A549 (cell line): ENCODE data around the gene HELT. TPM values are rescaled to one million over a fixed set of nuclear protein-coding genes. Genes with fewer than 3 reads are reported as not detected.
"Not testable (repeated sequence)": the region's sequence is repeated elsewhere in the genome, so short reads cannot be mapped to it uniquely, and the experiment has no call there.

ENCODE experiments used
- ATAC-seq, 2 experiments: fragments of 200-7000 bp in 1 of 2; fragments of >200 bp in 1 of 2; cut with Nextera tagmentation in 1 of 2; cut with Tn5 transposase in 1 of 2; 3 replicates each; pipeline versions ENCODE4 v1.8.0 to v1.9.1; 2018 to 2020; ENCODE audit warnings: mild to moderate bottlenecking in 1 of 2, moderate library complexity in 1 of 2
- CTCF ChIA-PET: fragments of 300-600 bp; sonication (Branson Sonifier 250); formaldehyde crosslinking; extraction: SDS; loops from one replicate; lab custom pipeline; 2021; ENCODE audit warnings: antibody characterized with exemption, inconsistent platforms; lab: Yijun Ruan, JAX
- POLR2A ChIA-PET: fragments of 350-600 bp; formaldehyde crosslinking; extraction: SDS; loops from one replicate; lab custom pipeline; 2021; ENCODE audit warnings: antibody characterized with exemption, inconsistent platforms; lab: Yijun Ruan, JAX
- DNase-seq, 2 experiments: peaks; one replicate each; pipeline versions ENCODE4 v3.0.0 to v3.0.0-alpha.2; 2011 to 2016; ENCODE audit warnings: low read depth in 1 of 2, low spot score in 1 of 2
- FAIRE-seq: peaks from 2 replicates; lab custom pipeline; 2011; peaks lifted over from hg19 to GRCh38; lab: Jason Lieb, UNC
- H3K27ac ChIP-seq, 2 experiments: fragments of >200 bp; sonication (Bioruptor Twin); formaldehyde crosslinking; 3 replicates each; pipeline ENCODE4 v1.5.1; 2016 to 2017
- H3K4me1 ChIP-seq: fragments of >200 bp; sonication (Bioruptor Twin); formaldehyde crosslinking; 3 replicates; pipeline ENCODE4 v1.6.1; 2016
- H3K4me2 ChIP-seq: fragments of >200 bp; sonication (Bioruptor Twin); formaldehyde crosslinking; 3 replicates; pipeline ENCODE4 v1.6.1; 2016
- H3K4me3 ChIP-seq: fragments of >200 bp; sonication (Bioruptor Twin); formaldehyde crosslinking; 3 replicates; pipeline ENCODE4 v1.5.1; 2016
- H3K9me3 ChIP-seq: fragments of >200 bp; sonication (Bioruptor Twin); formaldehyde crosslinking; 3 replicates; pipeline ENCODE4 v1.6.1; 2016
- CHD4 ChIP-seq: fragments of 200-600 bp; sonication (generic); IDR thresholded peaks from 2 replicates; pipeline ENCODE4 v1.6.1; 2016; ENCODE audit warnings: antibody characterized with exemption, mild to moderate bottlenecking, borderline replicate concordance
- EHF ChIP-seq: fragments of 250-450 bp; sonication (Bioruptor Pico); IDR thresholded peaks from 2 replicates; pipeline ENCODE4 v1.5.0; 2020; ENCODE audit warnings: mild to moderate bottlenecking
- EP300 ChIP-seq, 2 experiments: fragments of >200 bp; sonication (Bioruptor Twin); formaldehyde crosslinking; IDR thresholded peaks; 2 replicates in 1 of 2; 3 replicates in 1 of 2; pipeline ENCODE4 v1.6.1; 2016 to 2017
- ESRRA ChIP-seq: fragments of 150-350 bp; IDR thresholded peaks from 2 replicates; pipeline ENCODE4 v1.6.1; 2014; ENCODE audit warnings: mild to moderate bottlenecking, low read length, borderline replicate concordance
- FOSL2 ChIP-seq, 2 experiments: fragments of 450-650 bp in 1 of 2; fragments of >200 bp in 1 of 2; sonication (Bioruptor Twin) in 1 of 2; formaldehyde crosslinking; IDR thresholded peaks; 2 replicates each; pipeline versions ENCODE4 v1.5.0 to v1.6.1; 2016 to 2020; ENCODE audit warnings: mild to moderate bottlenecking in 1 of 2, moderate library complexity in 1 of 2
- HOXB5 ChIP-seq: fragments of 250-450 bp; sonication (Bioruptor Pico); IDR thresholded peaks from 2 replicates; pipeline ENCODE4 v1.5.0; 2020; ENCODE audit warnings: mild to moderate bottlenecking, moderate library complexity
- JUN ChIP-seq, 2 experiments: fragments of >200 bp; sonication (Bioruptor Twin); formaldehyde crosslinking; IDR thresholded peaks; 2 replicates in 1 of 2; 3 replicates in 1 of 2; pipeline ENCODE4 v1.6.1; 2016 to 2017
- MAZ ChIP-seq: fragments of 150-350 bp; IDR thresholded peaks from 2 replicates; pipeline ENCODE4 v1.6.1; 2014; ENCODE audit warnings: antibody characterized with exemption, low read depth, low read length, borderline replicate concordance
- MYC ChIP-seq: IDR thresholded peaks from 2 replicates; pipeline ENCODE4 v1.6.1; 2012; ENCODE audit warnings: mild to moderate bottlenecking, inconsistent platforms, low read length, improper control_type of control experiment, borderline replicate concordance
- NPAS2 ChIP-seq: fragments of 250-450 bp; sonication (Bioruptor Pico); IDR thresholded peaks from 2 replicates; pipeline ENCODE4 v1.8.0; 2022; ENCODE audit warnings: mild to moderate bottlenecking, moderate library complexity, borderline replicate concordance
- NR3C1 ChIP-seq: fragments of >200 bp; sonication (Bioruptor Twin); formaldehyde crosslinking; IDR thresholded peaks from 3 replicates; pipeline ENCODE4 v1.6.1; 2017
- POLR2A ChIP-seq: IDR thresholded peaks from 2 replicates; pipeline ENCODE4 v1.6.1; 2012; ENCODE audit warnings: mild to moderate bottlenecking, low read length
- RCOR1 ChIP-seq: fragments of 150-350 bp; IDR thresholded peaks from 2 replicates; pipeline ENCODE4 v1.6.1; 2014; ENCODE audit warnings: antibody characterized with exemption, low read length, low read depth
- SMC3 ChIP-seq: fragments of >200 bp; sonication (Bioruptor Twin); formaldehyde crosslinking; IDR thresholded peaks from 3 replicates; pipeline ENCODE4 v1.6.1; 2018; ENCODE audit warnings: inconsistent platforms
- TFCP2L1 ChIP-seq: fragments of 250-450 bp; sonication (Bioruptor Pico); IDR thresholded peaks from 2 replicates; pipeline ENCODE4 v1.5.0; 2021; ENCODE audit warnings: mild to moderate bottlenecking
- TP53 ChIP-seq: fragments of 250-450 bp; sonication (Bioruptor Pico); IDR thresholded peaks from 2 replicates; pipeline ENCODE4 v1.5.0; 2021; ENCODE audit warnings: mild to moderate bottlenecking, moderate library complexity
- ZFP36 ChIP-seq: fragments of 450-650 bp; IDR thresholded peaks from 2 replicates; pipeline ENCODE4 v1.6.1; 2014; ENCODE audit warnings: borderline replicate concordance; ENCODE audit not compliant: partially characterized antibody
- ZNF302 ChIP-seq: fragments of 250-450 bp; sonication (Bioruptor Pico); IDR thresholded peaks from 2 replicates; pipeline ENCODE4 v1.9.0; 2021; ENCODE audit warnings: inconsistent platforms, mild to moderate bottlenecking, moderate library complexity
- WGBS: methylation state at CpG from one replicate; pipeline ENCODE4 v1.1.6; 2017; ENCODE audit errors: missing lambda C conversion rate; 5-methylcytosine and 5-hydroxymethylcytosine counted together
- polyA plus RNA-seq, 4 experiments: library from polyadenylated mRNA; depleted of rRNA in 3 of 4; stranded (reverse); fragments of >200 nt; fragmentation: RNase III in 1 of 4; extraction: RNeasy Plus Mini Kit Qiagen cat#74134 plus additional on column Dnase treatment in 1 of 4; gene quantifications; 2 replicates in 3 of 4; 3 replicates in 1 of 4; pipeline ENCODE4 v1.2.3, GENCODE V29; 2011 to 2017
- TF ChIP-seq, protein P1 (sequence below): fragments of >200 bp; sonication (Bioruptor Twin); formaldehyde crosslinking; IDR thresholded peaks from 3 replicates; pipeline ENCODE4 v1.6.1; 2016
- TF ChIP-seq, protein P2 (sequence below): fragments of 450-650 bp; IDR thresholded peaks from 2 replicates; pipeline ENCODE4 v1.6.1; 2014; ENCODE audit warnings: antibody characterized with exemption
- TF ChIP-seq, protein P3 (sequence below): fragments of 200-600 bp; sonication (generic); IDR thresholded peaks from 2 replicates; pipeline ENCODE4 v1.6.1; 2016; ENCODE audit warnings: antibody characterized with exemption, mild to moderate bottlenecking, moderate library complexity

Gene HELT
- polyA plus RNA-seq, 2 of the 4 experiments (the other 2 are of a cell fraction): not detected

DNA sequence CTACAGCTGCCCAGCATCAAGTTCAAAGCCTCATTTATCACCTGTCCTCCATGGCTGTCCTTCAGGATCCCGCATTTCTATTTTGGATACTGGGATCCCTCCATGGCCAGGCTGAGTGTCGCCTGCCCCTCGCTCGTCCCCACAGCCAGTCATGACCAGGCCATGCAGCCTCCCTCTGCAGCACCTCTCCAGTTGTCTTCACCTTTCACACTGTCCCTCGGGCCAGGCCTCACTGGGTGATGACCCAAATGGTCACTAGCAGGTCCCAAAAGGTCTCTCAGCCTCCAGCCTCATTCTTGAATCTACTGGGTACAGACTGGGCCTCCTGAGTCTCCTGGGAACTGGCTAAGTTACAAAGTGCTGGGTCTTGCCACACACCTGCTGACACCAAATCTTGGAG lies 48.7 kb upstream of the HELT start (continued):
- no peak for TF ChIP-seq CHD4
- no peak for TF ChIP-seq EP300 (IDR thresholded peaks at IDR 0.05)
- TF ChIP-seq ESRRA: no peak
- TF ChIP-seq RCOR1: no peak
- TF ChIP-seq SMC3: no peak
- TF ChIP-seq TP53 (CRISPR knock-in tag): no peak
- TF ChIP-seq, protein P1, sequence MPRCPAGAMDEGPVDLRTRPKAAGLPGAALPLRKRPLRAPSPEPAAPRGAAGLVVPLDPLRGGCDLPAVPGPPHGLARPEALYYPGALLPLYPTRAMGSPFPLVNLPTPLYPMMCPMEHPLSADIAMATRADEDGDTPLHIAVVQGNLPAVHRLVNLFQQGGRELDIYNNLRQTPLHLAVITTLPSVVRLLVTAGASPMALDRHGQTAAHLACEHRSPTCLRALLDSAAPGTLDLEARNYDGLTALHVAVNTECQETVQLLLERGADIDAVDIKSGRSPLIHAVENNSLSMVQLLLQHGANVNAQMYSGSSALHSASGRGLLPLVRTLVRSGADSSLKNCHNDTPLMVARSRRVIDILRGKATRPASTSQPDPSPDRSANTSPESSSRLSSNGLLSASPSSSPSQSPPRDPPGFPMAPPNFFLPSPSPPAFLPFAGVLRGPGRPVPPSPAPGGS: no peak
- no peak for TF ChIP-seq FOSL2 (IDR thresholded peaks at IDR 0.05)
- TF ChIP-seq FOSL2 (CRISPR knock-in tag; IDR thresholded peaks at IDR 0.05): no peak
- no peak for TF ChIP-seq NPAS2
- TF ChIP-seq, all 56 proteins: peak for 0

DNA sequence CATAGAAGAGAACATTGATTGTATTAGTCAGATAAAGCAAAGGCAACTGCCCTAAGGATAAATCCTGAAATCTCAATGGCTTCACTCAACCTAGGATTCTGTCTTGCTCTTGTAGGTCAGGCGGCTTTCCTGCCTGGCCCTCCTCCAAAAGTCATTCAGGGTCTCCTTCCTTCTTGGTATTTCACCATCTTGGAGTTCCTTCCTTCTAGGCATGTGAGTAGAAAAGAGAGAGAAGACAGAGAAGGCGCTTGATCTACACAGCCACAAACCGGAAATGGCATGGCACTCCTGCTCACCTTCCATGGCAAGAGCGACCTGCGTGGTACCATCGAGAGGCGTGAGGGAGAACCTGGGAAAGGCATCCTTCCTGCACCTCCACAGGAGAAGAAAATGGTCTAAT lies 45.3 kb upstream of the HELT start:
- Histone ChIP-seq H3K4me2 (no peak overlapping the region), H3K27ac (no peak overlapping the region), H3K4me3 (no peak overlapping the region), H3K4me1 (no peaks in the 10 kb centered on the region), H3K9me3 (no peaks in the 10 kb centered on the region)
- ChIA-PET POLR2A (interaction anchor here (0.6 kb wide), 1 partner anchor 33 kb away, joined by 4 read pairs; no protein-coding TSS in a partner anchor), CTCF (no interaction called here)
- DNase-seq: no peak
- no peak for ATAC-seq
- FAIRE-seq: no peak
- TF ChIP-seq JUN (IDR thresholded peaks at IDR 0.05) (no peak), ZNF302 (CRISPR knock-in tag) (no peak), RCOR1 (no peak), CHD4 (no peak), ZFP36 (no peak), POLR2A (no peak), MAZ (no peak), TFCP2L1 (CRISPR knock-in tag) (no peak), EHF (CRISPR knock-in tag) (no peak), NR3C1 (no peak), EP300 (IDR thresholded peaks at IDR 0.05) (no peak), HOXB5 (CRISPR knock-in tag) (no peak), MYC (no peak)
- TF ChIP-seq, protein P2, sequence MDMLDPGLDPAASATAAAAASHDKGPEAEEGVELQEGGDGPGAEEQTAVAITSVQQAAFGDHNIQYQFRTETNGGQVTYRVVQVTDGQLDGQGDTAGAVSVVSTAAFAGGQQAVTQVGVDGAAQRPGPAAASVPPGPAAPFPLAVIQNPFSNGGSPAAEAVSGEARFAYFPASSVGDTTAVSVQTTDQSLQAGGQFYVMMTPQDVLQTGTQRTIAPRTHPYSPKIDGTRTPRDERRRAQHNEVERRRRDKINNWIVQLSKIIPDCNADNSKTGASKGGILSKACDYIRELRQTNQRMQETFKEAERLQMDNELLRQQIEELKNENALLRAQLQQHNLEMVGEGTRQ: no peak
- TF ChIP-seq, protein P3, sequence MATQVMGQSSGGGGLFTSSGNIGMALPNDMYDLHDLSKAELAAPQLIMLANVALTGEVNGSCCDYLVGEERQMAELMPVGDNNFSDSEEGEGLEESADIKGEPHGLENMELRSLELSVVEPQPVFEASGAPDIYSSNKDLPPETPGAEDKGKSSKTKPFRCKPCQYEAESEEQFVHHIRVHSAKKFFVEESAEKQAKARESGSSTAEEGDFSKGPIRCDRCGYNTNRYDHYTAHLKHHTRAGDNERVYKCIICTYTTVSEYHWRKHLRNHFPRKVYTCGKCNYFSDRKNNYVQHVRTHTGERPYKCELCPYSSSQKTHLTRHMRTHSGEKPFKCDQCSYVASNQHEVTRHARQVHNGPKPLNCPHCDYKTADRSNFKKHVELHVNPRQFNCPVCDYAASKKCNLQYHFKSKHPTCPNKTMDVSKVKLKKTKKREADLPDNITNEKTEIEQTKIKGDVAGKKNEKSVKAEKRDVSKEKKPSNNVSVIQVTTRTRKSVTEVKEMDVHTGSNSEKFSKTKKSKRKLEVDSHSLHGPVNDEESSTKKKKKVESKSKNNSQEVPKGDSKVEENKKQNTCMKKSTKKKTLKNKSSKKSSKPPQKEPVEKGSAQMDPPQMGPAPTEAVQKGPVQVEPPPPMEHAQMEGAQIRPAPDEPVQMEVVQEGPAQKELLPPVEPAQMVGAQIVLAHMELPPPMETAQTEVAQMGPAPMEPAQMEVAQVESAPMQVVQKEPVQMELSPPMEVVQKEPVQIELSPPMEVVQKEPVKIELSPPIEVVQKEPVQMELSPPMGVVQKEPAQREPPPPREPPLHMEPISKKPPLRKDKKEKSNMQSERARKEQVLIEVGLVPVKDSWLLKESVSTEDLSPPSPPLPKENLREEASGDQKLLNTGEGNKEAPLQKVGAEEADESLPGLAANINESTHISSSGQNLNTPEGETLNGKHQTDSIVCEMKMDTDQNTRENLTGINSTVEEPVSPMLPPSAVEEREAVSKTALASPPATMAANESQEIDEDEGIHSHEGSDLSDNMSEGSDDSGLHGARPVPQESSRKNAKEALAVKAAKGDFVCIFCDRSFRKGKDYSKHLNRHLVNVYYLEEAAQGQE: no peak
- TF ChIP-seq, protein P1: no peak
- 57% methylated on average over 6 of the region's 7 CpGs for WGBS

DNA sequence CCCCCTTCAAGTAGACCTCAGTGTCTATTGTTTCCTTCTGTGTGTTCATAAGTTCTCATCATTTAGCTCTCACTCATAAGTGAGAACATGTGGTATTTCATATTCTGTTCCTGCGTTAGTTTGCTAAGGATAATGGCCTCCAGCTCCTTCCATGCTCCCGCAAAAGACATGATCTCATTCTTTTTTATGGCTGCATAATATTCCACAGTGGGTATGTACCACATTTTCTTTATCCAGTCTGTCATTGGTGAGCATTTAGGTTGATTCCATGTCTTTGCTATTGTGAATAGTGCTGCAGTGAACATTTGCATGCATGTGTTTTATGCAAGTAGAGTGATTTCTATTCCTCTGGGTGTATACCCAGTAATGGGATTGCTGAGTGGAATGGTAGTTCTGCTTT lies 41.9 kb upstream of the HELT start:
- POLR2A ChIA-PET: not testable (repeated sequence)

More for the DNA sequence above, 41.9 kb upstream of the HELT start:
- not testable (repeated sequence) for H3K4me1 ChIP-seq, DNase-seq, H3K27ac ChIP-seq, ATAC-seq, H3K4me2 ChIP-seq, H3K9me3 ChIP-seq, FAIRE-seq, H3K4me3 ChIP-seq
- CTCF ChIA-PET: interaction anchor here (1.0 to 1.5 kb wide), 3 partner anchors 8 to 66 kb away, joined by 3 to 6 read pairs (median 3); no protein-coding TSS in a partner anchor
- 47% methylated on average over 2 of the region's 2 CpGs for WGBS
